ENCODE measurements around the gene PRCD.

PRCD gene

GRCh38 chr17:76540381-76541300, 797 bp downstream of the PRCD start:
- peak; percentile 94 for DNase-seq (ENCODE audit: low read depth)

- DNase-seq (ENCODE audit: low read depth) = no peak
These were observed 2.1 kb downstream of the PRCD start for GRCh38 chr17:76541739-76542454.

GRCh38 chr17:76542566-76542971, 2.7 kb downstream of the PRCD start:
- no peak for DNase-seq (ENCODE audit: low read depth)

GRCh38 chr17:76542984-76543383, 3.1 kb downstream of the PRCD start:
- DNase-seq (ENCODE audit: low read depth) = no peak

- DNase-seq (ENCODE audit: low read depth) = no peak
These were observed 3.6 kb downstream of the PRCD start for GRCh38 chr17:76543482-76543825.

- DNase-seq (ENCODE audit: low read depth) = no peak
These were observed 4.1 kb downstream of the PRCD start for GRCh38 chr17:76543826-76544545.

GRCh38 chr17:76544546-76545365, 4.9 kb downstream of the PRCD start:
- no peak for DNase-seq (ENCODE audit: low read depth)

- no peak for DNase-seq (ENCODE audit: low read depth)
These were observed 6.2 kb downstream of the PRCD start for GRCh38 chr17:76545918-76546555.

- no peak for DNase-seq (ENCODE audit: low read depth)
These were observed 6.8 kb downstream of the PRCD start for GRCh38 chr17:76546556-76547182.

- DNase-seq (ENCODE audit: low read depth) = peak; percentile 54
These were observed 7.4 kb downstream of the PRCD start for GRCh38 chr17:76547183-76547641.

- DNase-seq (ENCODE audit: low read depth) = no peak
These were observed 7.9 kb downstream of the PRCD start for GRCh38 chr17:76547642-76548202.

- no peak for DNase-seq (ENCODE audit: low read depth)
These were observed 8.8 kb downstream of the PRCD start for GRCh38 chr17:76548378-76549214.

- DNase-seq (ENCODE audit: low read depth) = no peak
These were observed 9.3 kb downstream of the PRCD start for GRCh38 chr17:76549215-76549518.

- DNase-seq (ENCODE audit: low read depth) = no peak
These were observed 9.7 kb downstream of the PRCD start for GRCh38 chr17:76549539-76549938.

GRCh38 chr17:76550712-76551615, 11.1 kb downstream of the PRCD start:
- DNase-seq (ENCODE audit: low read depth) = no peak

GRCh38 chr17:76551685-76552084, 11.8 kb downstream of the PRCD start:
- no peak for DNase-seq (ENCODE audit: low read depth)

GRCh38 chr17:76553178-76553908, 13.5 kb downstream of the PRCD start:
- DNase-seq (ENCODE audit: low read depth) = no peak

- no peak for DNase-seq (ENCODE audit: low read depth)
These were observed 14.3 kb downstream of the PRCD start for GRCh38 chr17:76554131-76554530.
